Uterus (tissue), 2 donors: Measurements from ENCODE around the gene LDHD.
"Not testable (repeated sequence)": the region's sequence is repeated elsewhere in the genome, so short reads cannot be mapped to it uniquely, and the experiment has no call there.

Source experiments
- POLR2A ChIP-seq, 2 donors: fragments of 450-650 bp; IDR thresholded peaks; one replicate each; pipeline ENCODE4 v1.6.1; 2016; ENCODE audit warnings: antibody characterized with exemption in 2 of 2, mild to moderate bottlenecking in 1 of 2, moderate library complexity in 1 of 2
- TF ChIP-seq, protein P1 (sequence below), 4 experiments: fragments of 200-600 bp in 2 of 4; fragments of 450-650 bp in 2 of 4; sonication (generic) in 2 of 4; IDR thresholded peaks; one replicate each; pipeline ENCODE4 v1.5.1; 2016 to 2019; ENCODE audit warnings: antibody characterized with exemption in 4 of 4, mild to moderate bottlenecking in 2 of 4, moderate library complexity in 1 of 4

- not testable (repeated sequence) for TF ChIP-seq POLR2A (IDR thresholded peaks at IDR 0.05)
- TF ChIP-seq, protein P1, sequence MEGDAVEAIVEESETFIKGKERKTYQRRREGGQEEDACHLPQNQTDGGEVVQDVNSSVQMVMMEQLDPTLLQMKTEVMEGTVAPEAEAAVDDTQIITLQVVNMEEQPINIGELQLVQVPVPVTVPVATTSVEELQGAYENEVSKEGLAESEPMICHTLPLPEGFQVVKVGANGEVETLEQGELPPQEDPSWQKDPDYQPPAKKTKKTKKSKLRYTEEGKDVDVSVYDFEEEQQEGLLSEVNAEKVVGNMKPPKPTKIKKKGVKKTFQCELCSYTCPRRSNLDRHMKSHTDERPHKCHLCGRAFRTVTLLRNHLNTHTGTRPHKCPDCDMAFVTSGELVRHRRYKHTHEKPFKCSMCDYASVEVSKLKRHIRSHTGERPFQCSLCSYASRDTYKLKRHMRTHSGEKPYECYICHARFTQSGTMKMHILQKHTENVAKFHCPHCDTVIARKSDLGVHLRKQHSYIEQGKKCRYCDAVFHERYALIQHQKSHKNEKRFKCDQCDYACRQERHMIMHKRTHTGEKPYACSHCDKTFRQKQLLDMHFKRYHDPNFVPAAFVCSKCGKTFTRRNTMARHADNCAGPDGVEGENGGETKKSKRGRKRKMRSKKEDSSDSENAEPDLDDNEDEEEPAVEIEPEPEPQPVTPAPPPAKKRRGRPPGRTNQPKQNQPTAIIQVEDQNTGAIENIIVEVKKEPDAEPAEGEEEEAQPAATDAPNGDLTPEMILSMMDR (IDR thresholded peaks at IDR 0.05): not testable (repeated sequence)
Observed at GRCh38 chr16:75091619-75092018, 25.0 kb downstream of the LDHD start.
